Nephron progenitor cell (in vitro differentiated cells): Measurements from ENCODE around the gene CYP46A1.

Experiments
- DNase-seq: peaks from one replicate; pipeline ENCODE4 v3.0.0; 2021
- H3K27ac Mint-ChIP-seq: 2 replicates; pipeline ENCODE4 v1.8.0; 2021; ENCODE audit warnings: mild to moderate bottlenecking, moderate library complexity, mixed read lengths
- H3K27me3 Mint-ChIP-seq: 2 replicates; pipeline ENCODE4 v1.8.0; 2021; ENCODE audit warnings: mild to moderate bottlenecking, low read depth, mixed read lengths; ENCODE audit not compliant: poor library complexity
- H3K36me3 Mint-ChIP-seq: 2 replicates; pipeline ENCODE4 v1.8.0; 2021; ENCODE audit warnings: low read depth, mixed read lengths
- H3K4me1 Mint-ChIP-seq: 2 replicates; pipeline ENCODE4 v1.8.0; 2021; ENCODE audit warnings: mixed read lengths
- H3K4me3 Mint-ChIP-seq: 2 replicates; pipeline ENCODE4 v1.8.0; 2021; ENCODE audit warnings: mild to moderate bottlenecking, moderate library complexity, mixed read lengths
- H3K9me3 Mint-ChIP-seq: 2 replicates; pipeline ENCODE4 v1.8.0; 2021; ENCODE audit warnings: mild to moderate bottlenecking, moderate library complexity, mixed read lengths
- CTCF ChIP-seq: fragments of 200-600 bp; sonication (generic); IDR thresholded peaks from 2 replicates; pipeline ENCODE4 v1.5.0; 2021; ENCODE audit warnings: antibody characterized with exemption

CYP46A1 gene

GRCh38 chr14:99753225-99754140 lies 69.4 kb downstream of the CYP46A1 start:
- H3K4me1 Mint-ChIP-seq, result peaks cover 52% of the 10 kb centered on the region
- no peak overlapping the region for H3K27ac Mint-ChIP-seq

GRCh38 chr14:99754141-99755067 lies 70.3 kb downstream of the CYP46A1 start:
- Mint-ChIP-seq H3K27ac (no peak overlapping the region), H3K4me3 (no peak overlapping the region), H3K27me3 (peaks cover 11% of the 10 kb centered on the region), H3K9me3 (no peaks in the 10 kb centered on the region), H3K4me1 (peaks cover 61% of the 10 kb centered on the region), H3K36me3 (no peaks in the 10 kb centered on the region)
- no peak for TF ChIP-seq CTCF
- no peak for DNase-seq

More at GRCh38 chr14:99753225-99754140, 69.4 kb downstream of the CYP46A1 start:
- H3K36me3 Mint-ChIP-seq, result no peaks in the 10 kb centered on the region
- no peak overlapping the region for H3K4me3 Mint-ChIP-seq
- DNase-seq, result no peak
- no peaks in the 10 kb centered on the region for H3K9me3 Mint-ChIP-seq
- H3K27me3 Mint-ChIP-seq, result peaks cover 18% of the 10 kb centered on the region
- TF ChIP-seq CTCF, result no peak

GRCh38 chr14:99755068-99755405 lies 70.9 kb downstream of the CYP46A1 start:
- DNase-seq, result no peak
- no peak for TF ChIP-seq CTCF
- Mint-ChIP-seq H3K4me3 (no peak overlapping the region), H3K27me3 (peaks cover 8% of the 10 kb centered on the region), H3K4me1 (peaks cover 62% of the 10 kb centered on the region), H3K9me3 (no peaks in the 10 kb centered on the region), H3K36me3 (no peaks in the 10 kb centered on the region), H3K27ac (no peak overlapping the region)

GRCh38 chr14:99755629-99756603 lies 71.8 kb downstream of the CYP46A1 start:
- Mint-ChIP-seq H3K36me3 (no peaks in the 10 kb centered on the region), H3K27me3 (peaks cover 12% of the 10 kb centered on the region), H3K27ac (no peak overlapping the region), H3K4me3 (no peak overlapping the region), H3K9me3 (no peaks in the 10 kb centered on the region), H3K4me1 (peaks cover 65% of the 10 kb centered on the region)
- no peak for TF ChIP-seq CTCF
- no peak for DNase-seq

- no peak for TF ChIP-seq CTCF
- Mint-ChIP-seq H3K27me3 (peaks cover 12% of the 10 kb centered on the region), H3K4me1 (peaks cover 56% of the 10 kb centered on the region), H3K36me3 (no peaks in the 10 kb centered on the region), H3K4me3 (no peak overlapping the region), H3K27ac (peak overlapping the region; percentile 72), H3K9me3 (no peaks in the 10 kb centered on the region)
- DNase-seq, result no peak
These were observed 72.7 kb downstream of the CYP46A1 start for GRCh38 chr14:99756796-99757195.
